GM20000 (cell line): ENCODE data around the gene FAM107B.
"Not testable (repeated sequence)": the region's sequence is repeated elsewhere in the genome, so short reads cannot be mapped to it uniquely, and the experiment has no call there.

Experiments
- DNase-seq: peaks from one replicate; pipeline ENCODE4 v3.0.0; 2012; ENCODE audit warnings: low spot score
- TF ChIP-seq, protein P1 (sequence below): IDR thresholded peaks from 2 replicates; pipeline ENCODE4 v1.5.1; 2012; ENCODE audit warnings: mild to moderate bottlenecking, control low read depth; ENCODE audit errors: extremely low read depth, missing control alignments

FAM107B gene

DNA sequence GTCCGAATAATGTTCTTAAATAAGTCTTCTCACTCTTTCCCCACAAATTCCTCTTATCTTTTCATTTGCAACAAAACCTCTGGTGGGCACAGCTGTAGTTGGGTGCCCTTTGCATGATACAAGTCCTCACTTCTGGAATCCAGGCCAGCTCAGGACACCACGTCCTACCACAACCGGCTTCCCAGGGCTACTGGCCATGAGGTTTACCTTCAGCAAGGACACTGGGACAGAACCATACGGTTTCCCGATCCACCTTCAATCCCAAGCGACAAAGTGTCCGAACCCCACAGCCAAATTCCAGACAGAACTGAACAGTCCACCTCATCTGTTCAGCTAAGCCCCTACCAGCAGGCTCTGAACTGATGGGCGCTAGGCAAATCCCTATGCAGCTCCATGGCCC lies 174.6 kb downstream of the FAM107B start:
- DNase-seq, result no peak
- TF ChIP-seq, protein P1, sequence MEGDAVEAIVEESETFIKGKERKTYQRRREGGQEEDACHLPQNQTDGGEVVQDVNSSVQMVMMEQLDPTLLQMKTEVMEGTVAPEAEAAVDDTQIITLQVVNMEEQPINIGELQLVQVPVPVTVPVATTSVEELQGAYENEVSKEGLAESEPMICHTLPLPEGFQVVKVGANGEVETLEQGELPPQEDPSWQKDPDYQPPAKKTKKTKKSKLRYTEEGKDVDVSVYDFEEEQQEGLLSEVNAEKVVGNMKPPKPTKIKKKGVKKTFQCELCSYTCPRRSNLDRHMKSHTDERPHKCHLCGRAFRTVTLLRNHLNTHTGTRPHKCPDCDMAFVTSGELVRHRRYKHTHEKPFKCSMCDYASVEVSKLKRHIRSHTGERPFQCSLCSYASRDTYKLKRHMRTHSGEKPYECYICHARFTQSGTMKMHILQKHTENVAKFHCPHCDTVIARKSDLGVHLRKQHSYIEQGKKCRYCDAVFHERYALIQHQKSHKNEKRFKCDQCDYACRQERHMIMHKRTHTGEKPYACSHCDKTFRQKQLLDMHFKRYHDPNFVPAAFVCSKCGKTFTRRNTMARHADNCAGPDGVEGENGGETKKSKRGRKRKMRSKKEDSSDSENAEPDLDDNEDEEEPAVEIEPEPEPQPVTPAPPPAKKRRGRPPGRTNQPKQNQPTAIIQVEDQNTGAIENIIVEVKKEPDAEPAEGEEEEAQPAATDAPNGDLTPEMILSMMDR, result no peak

DNA sequence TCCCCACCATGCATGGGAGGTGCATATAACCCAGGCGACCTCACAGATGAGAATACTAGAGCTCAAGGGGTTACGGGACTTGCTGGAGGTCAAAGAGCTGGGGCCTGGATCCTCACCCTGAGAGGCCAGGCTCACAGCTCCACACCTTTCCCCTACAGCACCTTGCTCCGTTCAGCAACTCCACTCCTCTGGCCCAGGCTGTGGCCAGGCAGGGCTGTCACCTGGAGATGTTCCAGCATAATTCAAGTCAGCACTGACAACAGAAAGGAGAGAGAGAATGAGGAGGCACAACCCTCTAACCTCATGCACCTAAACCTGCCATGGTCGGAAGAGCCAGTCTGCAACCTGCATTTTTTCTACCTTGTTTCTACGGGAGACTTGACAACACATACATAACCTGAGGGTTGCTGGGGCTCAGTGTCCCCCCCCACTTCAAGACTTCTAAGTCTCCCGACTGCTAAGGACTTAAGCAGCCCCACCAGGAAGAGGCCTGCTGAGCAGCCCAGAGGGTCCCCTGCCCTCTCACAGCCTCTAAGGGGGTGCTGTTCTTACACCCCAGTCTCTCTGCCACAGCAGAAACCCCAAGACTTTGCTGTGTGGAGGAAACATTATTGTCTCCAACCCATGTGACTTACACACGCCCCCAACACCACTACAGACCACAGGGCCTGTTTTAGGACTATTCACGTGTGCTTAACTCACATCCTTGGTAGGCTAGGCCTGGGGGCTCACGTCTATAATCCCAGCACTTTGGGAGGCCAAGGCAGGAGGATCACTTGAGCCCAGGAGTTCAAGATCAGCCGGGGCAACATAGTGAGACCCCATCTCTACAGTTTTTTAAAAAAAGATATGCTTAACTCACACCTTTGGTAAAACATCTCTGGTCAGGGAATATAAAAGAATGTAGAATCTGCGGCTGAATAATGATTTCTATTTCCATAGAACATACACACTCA lies 175.6 kb downstream of the FAM107B start:
- TF ChIP-seq, protein P1, result no peak
- no peak for DNase-seq

DNA sequence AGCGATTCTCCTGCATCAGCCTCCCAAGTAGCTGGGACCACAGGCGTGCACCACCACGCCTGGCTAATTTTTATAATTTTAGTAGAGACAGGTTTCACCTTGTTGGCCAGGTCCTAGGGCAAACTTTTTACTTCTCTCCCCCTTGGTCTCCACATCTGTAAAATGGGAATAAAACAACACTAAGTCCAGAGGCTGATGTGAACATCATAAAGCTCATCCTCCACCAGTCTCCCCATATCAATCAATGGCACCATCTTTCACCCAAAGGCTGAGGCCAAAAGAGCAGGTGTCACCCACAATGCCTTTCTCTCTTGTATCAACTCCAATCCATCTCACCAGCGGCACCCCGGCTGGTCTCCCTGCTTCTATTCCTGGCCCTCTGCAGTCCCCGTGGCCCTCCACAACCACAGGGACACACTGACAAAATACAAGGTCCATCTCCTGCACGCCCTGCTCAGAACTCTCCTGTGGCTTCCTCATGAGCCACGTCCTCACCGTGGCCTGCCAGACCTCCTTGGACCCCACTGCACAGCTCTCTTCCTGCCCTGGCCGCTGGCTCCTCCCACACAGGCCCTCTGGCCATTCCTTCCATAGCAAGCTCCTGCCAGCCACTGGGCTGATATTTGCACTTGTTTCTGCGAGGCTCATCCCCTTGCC lies 179.0 kb downstream of the FAM107B start:
- TF ChIP-seq, protein P1, result no peak
- DNase-seq, result no peak

DNA sequence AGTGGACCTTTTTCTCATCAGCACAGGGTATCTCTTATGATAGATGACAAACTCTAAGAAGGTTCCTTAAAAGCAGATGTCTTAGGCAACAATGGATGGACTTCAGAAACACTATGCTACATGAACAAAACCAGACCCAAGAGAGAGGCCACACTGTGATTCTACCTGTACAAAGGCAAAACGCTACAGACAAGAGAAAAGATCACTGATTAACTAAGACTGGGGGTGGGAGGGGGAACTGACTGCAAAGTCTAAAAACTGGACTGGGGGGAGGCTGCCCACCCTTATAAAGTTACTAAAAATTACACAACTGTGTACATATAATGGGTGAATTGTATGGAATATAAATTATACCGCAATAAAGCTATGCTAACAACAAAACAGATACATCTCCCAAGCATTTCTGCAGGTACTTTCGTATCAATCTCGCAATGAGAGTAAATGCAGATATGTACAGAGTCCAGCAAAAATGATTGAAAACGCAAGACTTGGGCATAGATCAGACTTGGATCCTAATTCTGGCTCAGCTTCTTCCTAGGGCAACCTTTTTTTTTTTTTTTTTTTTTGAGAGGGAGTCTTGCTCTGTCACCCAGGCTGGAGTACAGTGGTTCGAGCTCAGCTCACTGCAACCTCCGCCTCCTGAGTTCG lies 179.7 kb downstream of the FAM107B start:
- TF ChIP-seq, protein P1, result no peak

DNA sequence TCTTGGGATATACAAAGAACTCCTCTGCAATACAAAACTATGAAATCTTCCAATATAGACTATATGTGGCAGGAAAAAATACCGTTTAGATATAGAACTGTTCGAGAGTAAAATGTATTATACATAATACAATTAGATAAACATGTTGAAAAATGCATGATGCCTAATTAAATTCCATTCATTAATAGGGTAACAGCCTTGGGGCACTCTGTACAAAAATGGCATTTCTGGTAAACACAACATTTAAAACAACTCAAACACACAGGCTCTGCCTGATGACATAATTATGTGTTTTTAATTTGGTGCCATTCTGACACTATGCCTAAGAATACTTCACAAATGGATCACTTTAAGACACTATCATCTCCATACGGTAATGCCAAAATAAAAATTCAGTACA lies 180.9 kb downstream of the FAM107B start:
- no peak for DNase-seq
- TF ChIP-seq, protein P1, result no peak

More for the DNA sequence above, 179.7 kb downstream of the FAM107B start:
- no peak for DNase-seq

DNA sequence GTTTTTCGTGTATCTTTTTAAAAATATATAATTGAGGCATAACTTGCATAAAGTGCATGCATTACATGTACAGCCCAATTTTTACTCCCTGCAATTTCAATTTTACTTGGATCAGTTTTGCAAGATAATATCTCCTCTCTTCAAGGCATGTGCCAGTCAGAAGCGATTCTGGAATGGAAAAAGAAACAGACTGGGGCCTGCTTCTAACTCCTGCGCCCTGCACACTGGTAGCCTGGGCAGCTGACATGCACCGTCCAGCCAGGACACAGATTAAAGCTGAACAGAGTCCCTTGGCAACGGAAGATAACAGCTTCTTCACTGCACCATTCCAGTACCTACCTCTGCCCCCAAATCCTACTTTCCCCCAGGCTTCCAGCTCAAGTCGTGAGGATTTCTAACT lies 182.1 kb downstream of the FAM107B start:
- TF ChIP-seq, protein P1, result no peak

DNA sequence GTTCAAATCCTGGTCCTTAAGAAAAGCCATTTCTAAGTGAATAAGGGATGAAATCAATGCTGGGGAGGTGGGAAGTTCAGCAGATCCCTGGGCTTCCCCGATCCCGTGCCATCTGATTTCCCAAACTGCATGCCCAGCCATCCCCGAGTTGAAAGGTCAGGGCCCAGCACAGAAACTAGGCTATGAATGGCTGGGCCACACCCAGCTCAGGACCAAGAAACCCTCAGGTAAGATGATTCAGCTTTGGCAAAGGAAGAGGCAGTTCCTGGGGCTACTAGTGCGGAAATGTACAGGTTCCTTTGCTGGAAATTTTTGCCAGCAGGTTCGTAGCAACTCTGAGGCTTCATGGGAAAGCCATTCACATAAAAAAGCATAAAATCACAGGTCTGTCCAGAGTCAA lies 182.7 kb downstream of the FAM107B start:
- TF ChIP-seq, protein P1, result no peak
- DNase-seq, result no peak

More for the DNA sequence above, 182.1 kb downstream of the FAM107B start:
- DNase-seq, result no peak

DNA sequence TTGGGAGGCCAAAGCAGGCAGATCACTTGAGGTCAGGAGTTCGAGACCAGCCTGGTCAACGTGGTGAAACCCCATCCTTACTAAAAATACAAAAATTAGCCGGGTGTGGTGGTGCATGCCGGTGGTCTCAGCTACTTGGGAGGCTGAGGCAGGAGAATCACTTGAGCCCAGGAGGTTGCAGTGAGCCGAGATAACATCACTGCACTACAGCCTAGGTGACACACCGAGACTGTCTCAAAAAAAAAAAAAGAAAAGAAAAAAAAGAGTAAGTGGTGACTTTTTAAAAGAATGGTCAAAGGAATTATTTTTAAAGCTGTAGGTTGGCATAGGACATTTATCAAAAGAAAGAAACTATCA lies 185.8 kb downstream of the FAM107B start:
- DNase-seq, result not testable (repeated sequence)
